GM12891 (cell line): Measurements from ENCODE around the gene SPAG9.

Source experiments
- POLR2A ChIP-seq: IDR thresholded peaks from 2 replicates; pipeline ENCODE4 v1.6.1; 2011; ENCODE audit warnings: low read depth, low read length, control low read depth
- POLR2AphosphoS5 ChIP-seq: IDR thresholded peaks from 2 replicates; pipeline ENCODE4 v1.6.1; 2011; ENCODE audit warnings: low read depth, low read length, control low read depth
- TAF1 ChIP-seq: IDR thresholded peaks from 2 replicates; pipeline ENCODE4 v1.6.1; 2011; ENCODE audit warnings: low read depth, low read length, control low read depth

- TF ChIP-seq POLR2A, result no peak
- TF ChIP-seq POLR2AphosphoS5, result no peak
- no peak for TF ChIP-seq TAF1
Observed at GRCh38 chr17:51078009-51078592, 42.6 kb downstream of the SPAG9 start.
